22Rv1 (cell line): ENCODE measurements around the gene KRTAP1-1.

Source experiments
- CTCF ChIP-seq: fragments of 450-650 bp; IDR thresholded peaks from 2 replicates; pipeline ENCODE4 v1.5.1; 2017; ENCODE audit warnings: mild to moderate bottlenecking
- ZFX ChIP-seq: fragments of 450-650 bp; IDR thresholded peaks from 2 replicates; pipeline ENCODE4 v1.6.1; 2017; ENCODE audit warnings: antibody characterized with exemption, borderline replicate concordance

GRCh38 chr17:41071606-41072360 is 30.5 kb upstream of the KRTAP1-1 start:
- no peak for TF ChIP-seq CTCF
- no peak for TF ChIP-seq ZFX
